A549 (cell line): ENCODE results near the gene SMOC1. TPM values are rescaled to one million over a fixed set of nuclear protein-coding genes. Genes with fewer than 3 reads are reported as not detected.

Source experiments
- ATAC-seq, 2 experiments: fragments of 200-7000 bp in 1 of 2; fragments of >200 bp in 1 of 2; cut with Nextera tagmentation in 1 of 2; cut with Tn5 transposase in 1 of 2; 3 replicates each; pipeline versions ENCODE4 v1.8.0 to v1.9.1; 2018 to 2020; ENCODE audit warnings: mild to moderate bottlenecking in 1 of 2, moderate library complexity in 1 of 2
- CTCF ChIA-PET: fragments of 300-600 bp; sonication (Branson Sonifier 250); formaldehyde crosslinking; extraction: SDS; loops from one replicate; lab custom pipeline; 2021; ENCODE audit warnings: antibody characterized with exemption, inconsistent platforms; lab: Yijun Ruan, JAX
- POLR2A ChIA-PET: fragments of 350-600 bp; formaldehyde crosslinking; extraction: SDS; loops from one replicate; lab custom pipeline; 2021; ENCODE audit warnings: antibody characterized with exemption, inconsistent platforms; lab: Yijun Ruan, JAX
- DNase-seq, 2 experiments: peaks; one replicate each; pipeline versions ENCODE4 v3.0.0 to v3.0.0-alpha.2; 2011 to 2016; ENCODE audit warnings: low read depth in 1 of 2, low spot score in 1 of 2
- FAIRE-seq: peaks from 2 replicates; lab custom pipeline; 2011; peaks lifted over from hg19 to GRCh38; lab: Jason Lieb, UNC
- H3K27ac ChIP-seq, 2 experiments: fragments of >200 bp; sonication (Bioruptor Twin); formaldehyde crosslinking; 3 replicates each; pipeline ENCODE4 v1.5.1; 2016 to 2017
- H3K4me1 ChIP-seq: fragments of >200 bp; sonication (Bioruptor Twin); formaldehyde crosslinking; 3 replicates; pipeline ENCODE4 v1.6.1; 2016
- H3K4me2 ChIP-seq: fragments of >200 bp; sonication (Bioruptor Twin); formaldehyde crosslinking; 3 replicates; pipeline ENCODE4 v1.6.1; 2016
- H3K4me3 ChIP-seq: fragments of >200 bp; sonication (Bioruptor Twin); formaldehyde crosslinking; 3 replicates; pipeline ENCODE4 v1.5.1; 2016
- H3K9me3 ChIP-seq: fragments of >200 bp; sonication (Bioruptor Twin); formaldehyde crosslinking; 3 replicates; pipeline ENCODE4 v1.6.1; 2016
- CBX8 ChIP-seq: fragments of 200-600 bp; sonication (generic); IDR thresholded peaks from 2 replicates; pipeline ENCODE4 v1.6.1; 2016
- CEBPB ChIP-seq, 2 experiments: fragments of >200 bp in 1 of 2; sonication (Bioruptor Twin) in 1 of 2; formaldehyde crosslinking in 1 of 2; IDR thresholded peaks; 2 replicates each; pipeline ENCODE4 v1.6.1; 2012 to 2016
- EP300 ChIP-seq, 2 experiments: fragments of >200 bp; sonication (Bioruptor Twin); formaldehyde crosslinking; IDR thresholded peaks; 2 replicates in 1 of 2; 3 replicates in 1 of 2; pipeline ENCODE4 v1.6.1; 2016 to 2017
- FOSB ChIP-seq: fragments of 250-450 bp; sonication (Bioruptor Pico); IDR thresholded peaks from 2 replicates; pipeline ENCODE4 v1.5.0; 2020; ENCODE audit warnings: mild to moderate bottlenecking, moderate library complexity
- GATA3 ChIP-seq: IDR thresholded peaks from 2 replicates; pipeline ENCODE4 v1.6.1; 2012; ENCODE audit warnings: borderline replicate concordance
- HES2 ChIP-seq: fragments of >200 bp; sonication (Bioruptor Twin); formaldehyde crosslinking; IDR thresholded peaks from 2 replicates; pipeline ENCODE4 v1.6.1; 2016
- HMGXB4 ChIP-seq: fragments of 250-450 bp; sonication (Bioruptor Pico); IDR thresholded peaks from 2 replicates; pipeline ENCODE4 v1.5.0; 2021; ENCODE audit warnings: mild to moderate bottlenecking, moderate library complexity, borderline replicate concordance
- MAX ChIP-seq: IDR thresholded peaks from 2 replicates; pipeline ENCODE4 v1.6.1; 2012
- MYC ChIP-seq: IDR thresholded peaks from 2 replicates; pipeline ENCODE4 v1.6.1; 2012; ENCODE audit warnings: mild to moderate bottlenecking, inconsistent platforms, low read length, improper control_type of control experiment, borderline replicate concordance
- NFE2L2 ChIP-seq: fragments of 150-350 bp; conservative IDR thresholded peaks from 2 replicates; pipeline ENCODE4 v1.6.1; 2014; ENCODE audit warnings: low read length
- NR3C1 ChIP-seq: fragments of >200 bp; sonication (Bioruptor Twin); formaldehyde crosslinking; IDR thresholded peaks from 3 replicates; pipeline ENCODE4 v1.6.1; 2017
- PHF8 ChIP-seq: fragments of 200-600 bp; sonication (generic); IDR thresholded peaks from 2 replicates; pipeline ENCODE4 v1.6.1; 2016; ENCODE audit warnings: low read depth, mild to moderate bottlenecking, antibody characterized with exemption, moderate library complexity, borderline replicate concordance
- POLR2A ChIP-seq: IDR thresholded peaks from 2 replicates; pipeline ENCODE4 v1.6.1; 2012; ENCODE audit warnings: mild to moderate bottlenecking, low read length
- RAD21 ChIP-seq, 2 experiments: fragments of >200 bp in 1 of 2; sonication (Bioruptor Twin) in 1 of 2; formaldehyde crosslinking in 1 of 2; IDR thresholded peaks in 1 of 2; conservative IDR thresholded peaks in 1 of 2; 2 replicates in 1 of 2; 3 replicates in 1 of 2; pipeline ENCODE4 v1.6.1; 2012 to 2018; ENCODE audit warnings: inconsistent platforms in 1 of 2
- RARB ChIP-seq: fragments of 250-450 bp; sonication (Bioruptor Pico); IDR thresholded peaks from 2 replicates; pipeline ENCODE4 v1.8.0; 2021; ENCODE audit warnings: mild to moderate bottlenecking, moderate library complexity
- RNF2 ChIP-seq: fragments of 200-600 bp; sonication (generic); IDR thresholded peaks from 2 replicates; pipeline ENCODE4 v1.6.1; 2016; ENCODE audit warnings: low read depth, mild to moderate bottlenecking, antibody characterized with exemption, moderate library complexity, borderline replicate concordance
- TP53 ChIP-seq: fragments of 250-450 bp; sonication (Bioruptor Pico); IDR thresholded peaks from 2 replicates; pipeline ENCODE4 v1.5.0; 2021; ENCODE audit warnings: mild to moderate bottlenecking, moderate library complexity
- whole genome bisulfite sequencing: methylation state at CpG from one replicate; pipeline ENCODE4 v1.1.6; 2017; ENCODE audit errors: missing lambda C conversion rate; 5-methylcytosine and 5-hydroxymethylcytosine counted together
- polyA plus RNA-seq, 4 experiments: library from polyadenylated mRNA; depleted of rRNA in 3 of 4; stranded (reverse); fragments of >200 nt; fragmentation: RNase III in 1 of 4; extraction: RNeasy Plus Mini Kit Qiagen cat#74134 plus additional on column Dnase treatment in 1 of 4; gene quantifications; 2 replicates in 3 of 4; 3 replicates in 1 of 4; pipeline ENCODE4 v1.2.3, GENCODE V29; 2011 to 2017
- TF ChIP-seq, protein P1 (sequence below): IDR thresholded peaks from 2 replicates; pipeline ENCODE4 v1.6.1; 2012

Gene SMOC1
- polyA plus RNA-seq, 2 of the 4 experiments (the other 2 are of a cell fraction): 12.2 to 18.4 TPM

- Histone ChIP-seq H3K4me2 (no peak overlapping the region), H3K4me3 (no peak overlapping the region), H3K4me1 (no peaks in the 10 kb centered on the region), H3K27ac (no peak overlapping the region), H3K9me3 (peaks cover 7% of the 10 kb centered on the region)
- ChIA-PET CTCF (interaction anchor here (1.2 kb wide), 1 partner anchor 167 kb away, joined by 4 read pairs; no protein-coding TSS in a partner anchor), POLR2A (no interaction called here)
- 87% methylated on average over 3 of the region's 3 CpGs for whole genome bisulfite sequencing
- TF ChIP-seq MYC (no peak), HES2 (no peak), GATA3 (no peak), RNF2 (no peak), HMGXB4 (CRISPR knock-in tag) (no peak), MAX (no peak), NR3C1 (no peak)
- TF ChIP-seq, all 56 proteins: peak for 0
- no peak for FAIRE-seq
- no peak for ATAC-seq
- no peak for DNase-seq
Measured at GRCh38 chr14:69861025-69861569, 18.1 kb upstream of the SMOC1 start.

DNA sequence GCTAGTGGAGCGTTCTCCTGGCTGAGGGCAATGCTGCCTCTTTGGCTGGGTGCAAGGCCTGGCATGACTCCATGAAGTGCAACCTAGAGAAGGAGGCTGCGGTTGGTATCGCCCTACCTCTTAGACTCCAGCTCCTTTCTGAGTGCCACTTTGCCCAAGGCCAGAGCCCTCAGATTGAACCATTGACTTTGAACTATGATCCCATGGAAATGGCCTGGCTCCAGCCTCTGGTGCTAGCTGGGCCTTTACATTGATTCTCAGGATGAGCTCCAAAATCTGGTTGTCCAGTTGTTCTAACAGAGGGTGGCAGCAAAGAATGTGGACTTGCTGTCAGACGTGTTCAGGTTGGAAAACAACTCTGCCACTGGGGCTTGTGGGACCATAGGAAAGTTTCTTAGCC, 16.1 kb upstream of the SMOC1 start:
- no peak overlapping the region for H3K4me3 ChIP-seq
- no peak overlapping the region for H3K4me2 ChIP-seq
- peaks cover 13% of the 10 kb centered on the region for H3K9me3 ChIP-seq
- ATAC-seq: no peak
- FAIRE-seq: no peak
- POLR2A ChIA-PET: interaction anchor here (1.1 kb wide), 1 partner anchor 16 kb away, joined by 4 read pairs; the partner anchor contains the start of gene SMOC1
- peak in 1 of 2 experiments; percentile 3; a peak in 1 of 5 replicates for TF ChIP-seq RAD21 (conservative IDR thresholded peaks at IDR 0.05 in 1 of 2, IDR thresholded peaks at IDR 0.05 in 1 of 2)
- TF ChIP-seq TP53 (CRISPR knock-in tag): no peak
- H3K27ac ChIP-seq: no peak overlapping the region
- 46% methylated on average over 4 of the region's 4 CpGs for WGBS
- no peak for DNase-seq
- CTCF ChIA-PET: interaction anchor here (0.9 to 1.8 kb wide), 7 partner anchors 25 to 210 kb away, joined by 3 to 11 read pairs (median 3); no protein-coding TSS in a partner anchor
- H3K4me1 ChIP-seq: no peaks in the 10 kb centered on the region

GRCh38 chr14:69865701-69866365, 13.4 kb upstream of the SMOC1 start:
- H3K9me3 ChIP-seq: peaks cover 26% of the 10 kb centered on the region
- DNase-seq (no peak), FAIRE-seq (no peak), ATAC-seq (no peak)
- CTCF ChIA-PET: interaction anchor here (1.6 to 2.0 kb wide), 3 partner anchors 12 to 208 kb away, joined by 5 to 9 read pairs (median 9); no protein-coding TSS in a partner anchor
- POLR2A ChIA-PET: no interaction called here
- WGBS: 41% methylated on average over 8 of the region's 8 CpGs
- no peak for TF ChIP-seq RARB
- TF ChIP-seq CBX8: no peak
- TF ChIP-seq NFE2L2: no peak
- TF ChIP-seq FOSB: no peak
- TF ChIP-seq CEBPB (IDR thresholded peaks at IDR 0.05): no peak
- no peak for TF ChIP-seq POLR2A
- TF ChIP-seq, protein P1, sequence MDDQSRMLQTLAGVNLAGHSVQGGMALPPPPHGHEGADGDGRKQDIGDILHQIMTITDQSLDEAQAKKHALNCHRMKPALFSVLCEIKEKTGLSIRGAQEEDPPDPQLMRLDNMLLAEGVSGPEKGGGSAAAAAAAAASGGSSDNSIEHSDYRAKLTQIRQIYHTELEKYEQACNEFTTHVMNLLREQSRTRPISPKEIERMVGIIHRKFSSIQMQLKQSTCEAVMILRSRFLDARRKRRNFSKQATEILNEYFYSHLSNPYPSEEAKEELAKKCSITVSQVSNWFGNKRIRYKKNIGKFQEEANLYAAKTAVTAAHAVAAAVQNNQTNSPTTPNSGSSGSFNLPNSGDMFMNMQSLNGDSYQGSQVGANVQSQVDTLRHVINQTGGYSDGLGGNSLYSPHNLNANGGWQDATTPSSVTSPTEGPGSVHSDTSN: no peak
- no peak for TF ChIP-seq RNF2
- no peak for TF ChIP-seq PHF8
- no peak for TF ChIP-seq HMGXB4 (CRISPR knock-in tag)
- no peak for TF ChIP-seq TP53 (CRISPR knock-in tag)
- no peak for TF ChIP-seq EP300 (IDR thresholded peaks at IDR 0.05)
- TF ChIP-seq, all 56 proteins: peak for 0
- Histone ChIP-seq H3K4me1 (no peaks in the 10 kb centered on the region), H3K4me3 (no peak overlapping the region), H3K4me2 (no peak overlapping the region), H3K27ac (no peak overlapping the region)
